A549 (cell line): ENCODE data around the gene CSTF3. TPM values are rescaled to one million over a fixed set of nuclear protein-coding genes. Genes with fewer than 3 reads are reported as not detected.
A peak's percentile ranks its signal among the peaks of the same experiment; 100 is the strongest.

ENCODE experiments used
- ATAC-seq, 2 experiments: fragments of 200-7000 bp in 1 of 2; fragments of >200 bp in 1 of 2; cut with Nextera tagmentation in 1 of 2; cut with Tn5 transposase in 1 of 2; 3 replicates each; pipeline versions ENCODE4 v1.8.0 to v1.9.1; 2018 to 2020; ENCODE audit warnings: mild to moderate bottlenecking in 1 of 2, moderate library complexity in 1 of 2
- CTCF ChIA-PET: fragments of 300-600 bp; sonication (Branson Sonifier 250); formaldehyde crosslinking; extraction: SDS; loops from one replicate; lab custom pipeline; 2021; ENCODE audit warnings: antibody characterized with exemption, inconsistent platforms; lab: Yijun Ruan, JAX
- POLR2A ChIA-PET: fragments of 350-600 bp; formaldehyde crosslinking; extraction: SDS; loops from one replicate; lab custom pipeline; 2021; ENCODE audit warnings: antibody characterized with exemption, inconsistent platforms; lab: Yijun Ruan, JAX
- DNase-seq, 2 experiments: peaks; one replicate each; pipeline versions ENCODE4 v3.0.0 to v3.0.0-alpha.2; 2011 to 2016; ENCODE audit warnings: low read depth in 1 of 2, low spot score in 1 of 2
- FAIRE-seq: peaks from 2 replicates; lab custom pipeline; 2011; peaks lifted over from hg19 to GRCh38; lab: Jason Lieb, UNC
- H3K27ac ChIP-seq, 2 experiments: fragments of >200 bp; sonication (Bioruptor Twin); formaldehyde crosslinking; 3 replicates each; pipeline ENCODE4 v1.5.1; 2016 to 2017
- H3K4me1 ChIP-seq: fragments of >200 bp; sonication (Bioruptor Twin); formaldehyde crosslinking; 3 replicates; pipeline ENCODE4 v1.6.1; 2016
- H3K4me2 ChIP-seq: fragments of >200 bp; sonication (Bioruptor Twin); formaldehyde crosslinking; 3 replicates; pipeline ENCODE4 v1.6.1; 2016
- H3K4me3 ChIP-seq: fragments of >200 bp; sonication (Bioruptor Twin); formaldehyde crosslinking; 3 replicates; pipeline ENCODE4 v1.5.1; 2016
- H3K9me3 ChIP-seq: fragments of >200 bp; sonication (Bioruptor Twin); formaldehyde crosslinking; 3 replicates; pipeline ENCODE4 v1.6.1; 2016
- BHLHE40 ChIP-seq: IDR thresholded peaks from 2 replicates; pipeline ENCODE4 v1.6.1; 2012; ENCODE audit warnings: low read depth, low read length, inconsistent platforms
- CHD2 ChIP-seq: fragments of 150-350 bp; IDR thresholded peaks from 2 replicates; pipeline ENCODE4 v1.6.1; 2014; ENCODE audit warnings: low read length; ENCODE audit not compliant: partially characterized antibody
- CTCF ChIP-seq: fragments of >200 bp; sonication (Bioruptor Twin); formaldehyde crosslinking; IDR thresholded peaks from 3 replicates; pipeline ENCODE4 v1.5.1; 2016
- EHF ChIP-seq: fragments of 250-450 bp; sonication (Bioruptor Pico); IDR thresholded peaks from 2 replicates; pipeline ENCODE4 v1.5.0; 2020; ENCODE audit warnings: mild to moderate bottlenecking
- EHMT2 ChIP-seq: fragments of 200-600 bp; sonication (generic); IDR thresholded peaks from 2 replicates; pipeline ENCODE4 v1.6.1; 2016; ENCODE audit warnings: antibody characterized with exemption, low read depth, mild to moderate bottlenecking, moderate library complexity
- FOSL2 ChIP-seq, 2 experiments: fragments of 450-650 bp in 1 of 2; fragments of >200 bp in 1 of 2; sonication (Bioruptor Twin) in 1 of 2; formaldehyde crosslinking; IDR thresholded peaks; 2 replicates each; pipeline versions ENCODE4 v1.5.0 to v1.6.1; 2016 to 2020; ENCODE audit warnings: mild to moderate bottlenecking in 1 of 2, moderate library complexity in 1 of 2
- FOXS1 ChIP-seq: fragments of 250-450 bp; sonication (Bioruptor Pico); IDR thresholded peaks from 2 replicates; pipeline ENCODE4 v1.5.0; 2020; ENCODE audit warnings: mild to moderate bottlenecking, moderate library complexity
- HES2 ChIP-seq: fragments of >200 bp; sonication (Bioruptor Twin); formaldehyde crosslinking; IDR thresholded peaks from 2 replicates; pipeline ENCODE4 v1.6.1; 2016
- HEYL ChIP-seq: fragments of 250-450 bp; sonication (Bioruptor Pico); IDR thresholded peaks from 2 replicates; pipeline ENCODE4 v1.8.0; 2021; ENCODE audit warnings: mild to moderate bottlenecking, moderate library complexity
- HOXA7 ChIP-seq: fragments of 250-450 bp; sonication (Bioruptor Pico); IDR thresholded peaks from 2 replicates; pipeline ENCODE4 v1.5.0; 2020; ENCODE audit warnings: mild to moderate bottlenecking, moderate library complexity
- JUNB ChIP-seq: fragments of >200 bp; sonication (Bioruptor Twin); formaldehyde crosslinking; IDR thresholded peaks from 2 replicates; pipeline ENCODE4 v1.6.1; 2016
- MAX ChIP-seq: IDR thresholded peaks from 2 replicates; pipeline ENCODE4 v1.6.1; 2012
- MYC ChIP-seq: IDR thresholded peaks from 2 replicates; pipeline ENCODE4 v1.6.1; 2012; ENCODE audit warnings: mild to moderate bottlenecking, inconsistent platforms, low read length, improper control_type of control experiment, borderline replicate concordance
- NPAS2 ChIP-seq: fragments of 250-450 bp; sonication (Bioruptor Pico); IDR thresholded peaks from 2 replicates; pipeline ENCODE4 v1.8.0; 2022; ENCODE audit warnings: mild to moderate bottlenecking, moderate library complexity, borderline replicate concordance
- NR3C1 ChIP-seq: fragments of >200 bp; sonication (Bioruptor Twin); formaldehyde crosslinking; IDR thresholded peaks from 3 replicates; pipeline ENCODE4 v1.6.1; 2017
- PHF8 ChIP-seq: fragments of 200-600 bp; sonication (generic); IDR thresholded peaks from 2 replicates; pipeline ENCODE4 v1.6.1; 2016; ENCODE audit warnings: low read depth, mild to moderate bottlenecking, antibody characterized with exemption, moderate library complexity, borderline replicate concordance
- RAD21 ChIP-seq, 2 experiments: fragments of >200 bp in 1 of 2; sonication (Bioruptor Twin) in 1 of 2; formaldehyde crosslinking in 1 of 2; IDR thresholded peaks in 1 of 2; conservative IDR thresholded peaks in 1 of 2; 2 replicates in 1 of 2; 3 replicates in 1 of 2; pipeline ENCODE4 v1.6.1; 2012 to 2018; ENCODE audit warnings: inconsistent platforms in 1 of 2
- SMC3 ChIP-seq: fragments of >200 bp; sonication (Bioruptor Twin); formaldehyde crosslinking; IDR thresholded peaks from 3 replicates; pipeline ENCODE4 v1.6.1; 2018; ENCODE audit warnings: inconsistent platforms
- SREBF2 ChIP-seq: fragments of 450-650 bp; IDR thresholded peaks from 2 replicates; pipeline ENCODE4 v1.6.1; 2014; ENCODE audit warnings: mild to moderate bottlenecking, moderate library complexity
- TFCP2L1 ChIP-seq: fragments of 250-450 bp; sonication (Bioruptor Pico); IDR thresholded peaks from 2 replicates; pipeline ENCODE4 v1.5.0; 2021; ENCODE audit warnings: mild to moderate bottlenecking
- TP53 ChIP-seq: fragments of 250-450 bp; sonication (Bioruptor Pico); IDR thresholded peaks from 2 replicates; pipeline ENCODE4 v1.5.0; 2021; ENCODE audit warnings: mild to moderate bottlenecking, moderate library complexity
- ZNF302 ChIP-seq: fragments of 250-450 bp; sonication (Bioruptor Pico); IDR thresholded peaks from 2 replicates; pipeline ENCODE4 v1.9.0; 2021; ENCODE audit warnings: inconsistent platforms, mild to moderate bottlenecking, moderate library complexity
- WGBS: methylation state at CpG from one replicate; pipeline ENCODE4 v1.1.6; 2017; ENCODE audit errors: missing lambda C conversion rate; 5-methylcytosine and 5-hydroxymethylcytosine counted together
- polyA plus RNA-seq, 4 experiments: library from polyadenylated mRNA; depleted of rRNA in 3 of 4; stranded (reverse); fragments of >200 nt; fragmentation: RNase III in 1 of 4; extraction: RNeasy Plus Mini Kit Qiagen cat#74134 plus additional on column Dnase treatment in 1 of 4; gene quantifications; 2 replicates in 3 of 4; 3 replicates in 1 of 4; pipeline ENCODE4 v1.2.3, GENCODE V29; 2011 to 2017

Gene CSTF3
- polyA plus RNA-seq, 2 of the 4 experiments (the other 2 are of a cell fraction): 53.2 to 53.9 TPM

GRCh38 chr11:33158596-33159275 lies 2.5 kb downstream of the CSTF3 start:
- Histone ChIP-seq H3K4me2 (peak overlapping the region; percentile 81), H3K4me1 (peaks cover 42% of the 10 kb centered on the region), H3K27ac (no peak overlapping the region), H3K4me3 (no peak overlapping the region; the same call in 2 of the 3 replicates), H3K9me3 (no peaks in the 10 kb centered on the region)
- no peak for TF ChIP-seq TFCP2L1 (CRISPR knock-in tag)
- TF ChIP-seq NPAS2 (CRISPR knock-in tag): no peak
- TF ChIP-seq PHF8: no peak
- TF ChIP-seq HOXA7: no peak
- TF ChIP-seq FOXS1 (CRISPR knock-in tag): no peak
- TF ChIP-seq CHD2: no peak
- no peak for TF ChIP-seq BHLHE40
- TF ChIP-seq SREBF2: no peak
- no peak for TF ChIP-seq EHF (CRISPR knock-in tag)
- TF ChIP-seq NR3C1: no peak
- ChIA-PET CTCF (interaction anchor here (0.6 kb wide), 1 partner anchor 134 kb away, joined by 3 read pairs; no protein-coding TSS in a partner anchor), POLR2A (interaction anchor here (0.7 kb wide), 1 partner anchor 145 kb away, joined by 5 read pairs; no protein-coding TSS in a partner anchor)
- ATAC-seq: no peak
- no peak for FAIRE-seq
- DNase-seq: no peak
- 71% methylated on average over 5 of the region's 5 CpGs for WGBS

GRCh38 chr11:33157103-33158027 lies 3.9 kb downstream of the CSTF3 start:
- 94% methylated on average over 5 of the region's 5 CpGs for WGBS
- Histone ChIP-seq H3K4me1 (peaks cover 42% of the 10 kb centered on the region), H3K9me3 (no peaks in the 10 kb centered on the region), H3K4me3 (no peak overlapping the region), H3K4me2 (peak overlapping the region; percentile 81), H3K27ac (no peak overlapping the region)
- DNase-seq (no peak), ATAC-seq (no peak), FAIRE-seq (no peak)
- TF ChIP-seq SMC3 (no peak), TP53 (CRISPR knock-in tag) (no peak), MYC (no peak)
- CTCF ChIA-PET: no interaction called here
- POLR2A ChIA-PET: interaction anchor here (0.6 kb wide), 1 partner anchor 276 kb away, joined by 4 read pairs; no protein-coding TSS in a partner anchor

- FAIRE-seq (no peak), ATAC-seq (no peak), DNase-seq (no peak)
- WGBS: 85% methylated on average over 5 of the region's 5 CpGs
- H3K9me3 ChIP-seq: no peaks in the 10 kb centered on the region
- no peak for TF ChIP-seq CHD2
- TF ChIP-seq CTCF: no peak
- TF ChIP-seq HES2: no peak
- no peak for TF ChIP-seq MAX
- no peak for TF ChIP-seq NPAS2 (CRISPR knock-in tag)
- no peak for TF ChIP-seq BHLHE40
- TF ChIP-seq HEYL (CRISPR knock-in tag): no peak
- no peak for TF ChIP-seq JUNB
- no peak for TF ChIP-seq ZNF302 (CRISPR knock-in tag)
- TF ChIP-seq MYC: no peak
- TF ChIP-seq RAD21 (conservative IDR thresholded peaks at IDR 0.05 in 1 of 2, IDR thresholded peaks at IDR 0.05 in 1 of 2): no peak
- no peak for TF ChIP-seq FOSL2 (IDR thresholded peaks at IDR 0.05)
- no peak for TF ChIP-seq FOSL2 (CRISPR knock-in tag; IDR thresholded peaks at IDR 0.05)
- no peak for TF ChIP-seq EHMT2
- no peak overlapping the region for H3K27ac ChIP-seq
- POLR2A ChIA-PET: no interaction called here
- H3K4me1 ChIP-seq: peaks cover 45% of the 10 kb centered on the region
- H3K4me2 ChIP-seq: no peak overlapping the region
- CTCF ChIA-PET: no interaction called here
- H3K4me3 ChIP-seq: no peak overlapping the region
These were observed 9.9 kb downstream of the CSTF3 start for GRCh38 chr11:33151399-33151798.
